ENCODE measurements around the gene SYNDIG1.

DNA sequence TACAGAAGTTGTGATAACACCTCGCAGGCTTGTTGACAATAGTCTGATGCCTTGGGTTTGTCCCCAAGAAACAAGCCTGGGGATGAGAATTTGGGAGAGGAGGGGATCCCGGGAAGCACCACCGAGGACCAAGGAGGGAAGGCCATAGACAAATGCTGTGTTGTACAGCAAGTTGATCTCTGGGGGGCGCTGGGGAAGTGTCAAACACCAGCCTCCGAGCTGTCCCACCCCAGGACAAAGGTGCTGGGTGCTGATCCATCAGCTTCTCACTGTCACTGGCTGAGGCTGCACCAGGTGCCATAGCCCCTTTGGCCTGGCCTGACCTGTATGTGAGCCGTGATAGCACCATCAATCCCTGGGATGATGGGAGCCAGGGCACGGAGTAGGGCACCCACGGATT lies 64.0 kb downstream of the SYNDIG1 start:
- TF ChIP-seq, protein P1, sequence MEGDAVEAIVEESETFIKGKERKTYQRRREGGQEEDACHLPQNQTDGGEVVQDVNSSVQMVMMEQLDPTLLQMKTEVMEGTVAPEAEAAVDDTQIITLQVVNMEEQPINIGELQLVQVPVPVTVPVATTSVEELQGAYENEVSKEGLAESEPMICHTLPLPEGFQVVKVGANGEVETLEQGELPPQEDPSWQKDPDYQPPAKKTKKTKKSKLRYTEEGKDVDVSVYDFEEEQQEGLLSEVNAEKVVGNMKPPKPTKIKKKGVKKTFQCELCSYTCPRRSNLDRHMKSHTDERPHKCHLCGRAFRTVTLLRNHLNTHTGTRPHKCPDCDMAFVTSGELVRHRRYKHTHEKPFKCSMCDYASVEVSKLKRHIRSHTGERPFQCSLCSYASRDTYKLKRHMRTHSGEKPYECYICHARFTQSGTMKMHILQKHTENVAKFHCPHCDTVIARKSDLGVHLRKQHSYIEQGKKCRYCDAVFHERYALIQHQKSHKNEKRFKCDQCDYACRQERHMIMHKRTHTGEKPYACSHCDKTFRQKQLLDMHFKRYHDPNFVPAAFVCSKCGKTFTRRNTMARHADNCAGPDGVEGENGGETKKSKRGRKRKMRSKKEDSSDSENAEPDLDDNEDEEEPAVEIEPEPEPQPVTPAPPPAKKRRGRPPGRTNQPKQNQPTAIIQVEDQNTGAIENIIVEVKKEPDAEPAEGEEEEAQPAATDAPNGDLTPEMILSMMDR (IDR thresholded peaks at IDR 0.05 in 2 of 3, conservative IDR thresholded peaks at IDR 0.05 in 1 of 3; ENCODE audit: insufficient read depth in 2 of 3, low read depth in 1 of 3, low read length in 3 of 3): no peak
- TF ChIP-seq MTA2 (IDR thresholded peaks at IDR 0.05; ENCODE audit: low read depth) (no peak), BHLHE40 (IDR thresholded peaks at IDR 0.05; ENCODE audit: low read length) (no peak), ILK (tag; IDR thresholded peaks at IDR 0.05; ENCODE audit: borderline replicate concordance, low read depth) (no peak), RFX5 (IDR thresholded peaks at IDR 0.05; ENCODE audit: low read depth, low read length) (no peak), CREB1 (IDR thresholded peaks at IDR 0.05) (no peak), CREB1 (CRISPR knock-in tag; IDR thresholded peaks at IDR 0.05) (no peak), TFAM (CRISPR knock-in tag; conservative IDR thresholded peaks at IDR 0.05) (no peak)
